ENCODE measurements around the gene LRRC2.

The LRRC2 gene

DNA sequence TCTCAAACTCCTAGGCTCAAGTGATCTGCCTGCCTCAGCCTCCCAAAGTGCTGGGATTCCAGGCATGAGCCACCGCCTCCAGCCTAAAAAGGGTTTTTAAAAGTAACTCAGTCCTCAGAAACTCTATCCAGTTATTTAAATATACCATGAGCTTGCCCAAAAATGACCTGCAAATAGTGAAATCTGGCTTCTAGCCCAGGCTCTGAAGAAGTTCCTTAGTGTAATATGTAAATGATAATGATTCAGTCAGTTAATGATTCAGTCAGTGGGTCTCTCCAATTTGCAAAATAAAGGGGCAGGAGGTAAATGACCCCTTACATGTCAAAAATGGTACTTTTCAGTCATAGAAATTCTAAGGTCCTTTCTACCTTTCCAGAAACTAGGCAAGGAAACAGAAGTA lies 28.8 kb downstream of the LRRC2 start:
- Histone ChIP-seq H4K20me1 (ENCODE audit: insufficient read depth, low read length, poor library complexity, severe bottlenecking) (no peaks in the 10 kb centered on the region), H3F3A (ENCODE audit: low read depth) (peaks cover 15% of the 10 kb centered on the region), H3K36me3 (ENCODE audit: insufficient read depth, low read length) (no peaks in the 10 kb centered on the region), H3K4me3 (ENCODE audit: low read length, poor library complexity, severe bottlenecking) (no peak overlapping the region), H3K9me2 (replicated peaks; ENCODE audit: low read depth, low read length) (no peaks in the 10 kb centered on the region), H3K79me2 (ENCODE audit: insufficient read depth, low read length) (no peaks in the 10 kb centered on the region), H3K4me1 (ENCODE audit: insufficient read depth, low read length, poor library complexity, severe bottlenecking) (peaks cover 64% of the 10 kb centered on the region), H3K4me2 (ENCODE audit: low read depth, low read length, poor library complexity, severe bottlenecking) (peak overlapping the region; percentile 97), H3K9ac (ENCODE audit: low read depth, low read length, poor library complexity, severe bottlenecking) (peak overlapping the region; percentile 64), H3K27me3 (ENCODE audit: insufficient read depth, low read length, poor library complexity, severe bottlenecking) (no peaks in the 10 kb centered on the region), H2AFZ (ENCODE audit: low read length) (no peak overlapping the region), H3K9me3 (ENCODE audit: insufficient read depth, low read depth, low read length) (no peaks in the 10 kb centered on the region)
- TF ChIP-seq, protein P1, sequence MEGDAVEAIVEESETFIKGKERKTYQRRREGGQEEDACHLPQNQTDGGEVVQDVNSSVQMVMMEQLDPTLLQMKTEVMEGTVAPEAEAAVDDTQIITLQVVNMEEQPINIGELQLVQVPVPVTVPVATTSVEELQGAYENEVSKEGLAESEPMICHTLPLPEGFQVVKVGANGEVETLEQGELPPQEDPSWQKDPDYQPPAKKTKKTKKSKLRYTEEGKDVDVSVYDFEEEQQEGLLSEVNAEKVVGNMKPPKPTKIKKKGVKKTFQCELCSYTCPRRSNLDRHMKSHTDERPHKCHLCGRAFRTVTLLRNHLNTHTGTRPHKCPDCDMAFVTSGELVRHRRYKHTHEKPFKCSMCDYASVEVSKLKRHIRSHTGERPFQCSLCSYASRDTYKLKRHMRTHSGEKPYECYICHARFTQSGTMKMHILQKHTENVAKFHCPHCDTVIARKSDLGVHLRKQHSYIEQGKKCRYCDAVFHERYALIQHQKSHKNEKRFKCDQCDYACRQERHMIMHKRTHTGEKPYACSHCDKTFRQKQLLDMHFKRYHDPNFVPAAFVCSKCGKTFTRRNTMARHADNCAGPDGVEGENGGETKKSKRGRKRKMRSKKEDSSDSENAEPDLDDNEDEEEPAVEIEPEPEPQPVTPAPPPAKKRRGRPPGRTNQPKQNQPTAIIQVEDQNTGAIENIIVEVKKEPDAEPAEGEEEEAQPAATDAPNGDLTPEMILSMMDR (conservative IDR thresholded peaks at IDR 0.05; ENCODE audit: low read length), result no peak
- no peak for TF ChIP-seq EZH2phosphoT487 (IDR thresholded peaks at IDR 0.05; ENCODE audit: borderline replicate concordance)

DNA sequence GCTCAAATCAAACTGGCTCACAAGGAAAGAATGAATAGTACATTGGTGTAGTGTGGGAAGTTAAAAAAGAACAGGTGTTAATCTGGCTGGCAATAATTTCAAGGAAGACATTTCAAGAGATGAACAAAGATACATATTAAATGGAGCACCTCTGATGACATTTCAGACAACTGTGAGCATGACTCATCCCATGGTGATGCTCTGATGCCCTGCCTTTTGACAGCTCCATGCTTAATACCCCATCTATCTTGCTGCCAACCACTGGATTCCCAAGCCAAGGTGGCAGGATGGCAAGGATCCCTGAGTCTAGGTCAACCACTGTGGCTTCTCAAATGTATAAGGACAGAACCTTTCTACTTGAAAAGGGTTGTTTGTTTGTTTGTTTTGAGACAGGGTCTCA lies 29.3 kb downstream of the LRRC2 start:
- H3K4me3 ChIP-seq (ENCODE audit: low read length, poor library complexity, severe bottlenecking), result no peak overlapping the region
- H2AFZ ChIP-seq (ENCODE audit: low read length), result no peak overlapping the region
- no peak overlapping the region for H3K4me2 ChIP-seq (ENCODE audit: low read depth, low read length, poor library complexity, severe bottlenecking)
- H3K79me2 ChIP-seq (ENCODE audit: insufficient read depth, low read length), result no peaks in the 10 kb centered on the region
- H3F3A ChIP-seq (ENCODE audit: low read depth), result peaks cover 15% of the 10 kb centered on the region
- H4K20me1 ChIP-seq (ENCODE audit: insufficient read depth, low read length, poor library complexity, severe bottlenecking), result no peaks in the 10 kb centered on the region
- H3K9ac ChIP-seq (ENCODE audit: low read depth, low read length, poor library complexity, severe bottlenecking), result no peak overlapping the region
- H3K9me2 ChIP-seq (replicated peaks; ENCODE audit: low read depth, low read length), result no peaks in the 10 kb centered on the region
- no peaks in the 10 kb centered on the region for H3K9me3 ChIP-seq (ENCODE audit: insufficient read depth, low read depth, low read length)
- no peaks in the 10 kb centered on the region for H3K36me3 ChIP-seq (ENCODE audit: insufficient read depth, low read length)
- H3K4me1 ChIP-seq (ENCODE audit: insufficient read depth, low read length, poor library complexity, severe bottlenecking), result peaks cover 62% of the 10 kb centered on the region
- no peaks in the 10 kb centered on the region for H3K27me3 ChIP-seq (ENCODE audit: insufficient read depth, low read length, poor library complexity, severe bottlenecking)
- no peak for TF ChIP-seq EZH2phosphoT487 (IDR thresholded peaks at IDR 0.05; ENCODE audit: borderline replicate concordance)
- TF ChIP-seq, protein P1 (conservative IDR thresholded peaks at IDR 0.05; ENCODE audit: low read length), result no peak

DNA sequence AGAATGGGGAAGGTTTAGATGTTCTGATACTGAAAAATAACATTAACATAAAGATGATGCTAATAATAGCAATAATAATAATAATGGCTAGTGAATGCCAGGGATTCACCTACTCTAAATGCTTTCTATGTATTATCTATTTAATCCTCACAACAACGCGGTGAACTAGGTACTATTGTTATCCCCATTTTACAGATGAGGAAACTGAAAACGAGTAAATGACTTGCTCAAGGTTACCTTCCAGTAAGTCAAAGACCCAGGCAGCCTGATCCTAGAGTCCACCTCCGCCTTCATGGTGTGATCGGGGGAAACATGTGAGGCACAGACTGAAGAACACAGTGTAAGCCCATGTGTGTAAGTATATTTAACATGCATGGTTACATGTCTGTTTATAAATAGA lies 30.4 kb downstream of the LRRC2 start:
- H3K4me1 ChIP-seq (ENCODE audit: insufficient read depth, low read length, poor library complexity, severe bottlenecking), result peaks cover 64% of the 10 kb centered on the region
- H3K4me2 ChIP-seq (ENCODE audit: low read depth, low read length, poor library complexity, severe bottlenecking), result no peak overlapping the region
- H3K9me2 ChIP-seq (replicated peaks; ENCODE audit: low read depth, low read length), result no peaks in the 10 kb centered on the region
- H3K79me2 ChIP-seq (ENCODE audit: insufficient read depth, low read length), result no peaks in the 10 kb centered on the region
- no peak overlapping the region for H2AFZ ChIP-seq (ENCODE audit: low read length)
- no peak for TF ChIP-seq EZH2phosphoT487 (IDR thresholded peaks at IDR 0.05; ENCODE audit: borderline replicate concordance)
- TF ChIP-seq, protein P1 (conservative IDR thresholded peaks at IDR 0.05; ENCODE audit: low read length), result no peak
- H3K36me3 ChIP-seq (ENCODE audit: insufficient read depth, low read length), result no peaks in the 10 kb centered on the region
- H3K9ac ChIP-seq (ENCODE audit: low read depth, low read length, poor library complexity, severe bottlenecking), result no peak overlapping the region
- no peaks in the 10 kb centered on the region for H3K9me3 ChIP-seq (ENCODE audit: insufficient read depth, low read depth, low read length)
- H3K4me3 ChIP-seq (ENCODE audit: low read length, poor library complexity, severe bottlenecking), result no peak overlapping the region
- no peaks in the 10 kb centered on the region for H4K20me1 ChIP-seq (ENCODE audit: insufficient read depth, low read length, poor library complexity, severe bottlenecking)
- H3F3A ChIP-seq (ENCODE audit: low read depth), result peaks cover 15% of the 10 kb centered on the region
- H3K27me3 ChIP-seq (ENCODE audit: insufficient read depth, low read length, poor library complexity, severe bottlenecking), result no peaks in the 10 kb centered on the region
